Activated T-cell treated with anti-CD3 and anti-CD28 coated beads, Interleukin-2, amount 50 U/mL, for 24 hours (primary cell): ENCODE measurements around the gene SLC17A5.
"Not testable (repeated sequence)": the region's sequence is repeated elsewhere in the genome, so short reads cannot be mapped to it uniquely, and the experiment has no call there.

Experiments used
- DNase-seq: peaks from one replicate; pipeline ENCODE4 v3.0.0-alpha.2; 2020
- H3K27ac Mint-ChIP-seq: 2 replicates; pipeline ENCODE4 v1.8.0; 2020; ENCODE audit warnings: mild to moderate bottlenecking, mixed read lengths
- H3K27me3 Mint-ChIP-seq: 2 replicates; pipeline ENCODE4 v1.8.0; 2020; ENCODE audit warnings: mixed read lengths
- H3K36me3 Mint-ChIP-seq: 2 replicates; pipeline ENCODE4 v1.8.0; 2020; ENCODE audit warnings: low read depth, mixed read lengths
- H3K4me1 Mint-ChIP-seq: 2 replicates; pipeline ENCODE4 v1.8.0; 2020; ENCODE audit warnings: low read depth, mixed read lengths
- H3K4me3 Mint-ChIP-seq: 2 replicates; pipeline ENCODE4 v1.8.0; 2020; ENCODE audit warnings: mild to moderate bottlenecking, moderate library complexity, mixed read lengths
- H3K9me3 Mint-ChIP-seq: 2 replicates; pipeline ENCODE4 v1.8.0; 2020; ENCODE audit warnings: mixed read lengths

The SLC17A5 gene, protein sequence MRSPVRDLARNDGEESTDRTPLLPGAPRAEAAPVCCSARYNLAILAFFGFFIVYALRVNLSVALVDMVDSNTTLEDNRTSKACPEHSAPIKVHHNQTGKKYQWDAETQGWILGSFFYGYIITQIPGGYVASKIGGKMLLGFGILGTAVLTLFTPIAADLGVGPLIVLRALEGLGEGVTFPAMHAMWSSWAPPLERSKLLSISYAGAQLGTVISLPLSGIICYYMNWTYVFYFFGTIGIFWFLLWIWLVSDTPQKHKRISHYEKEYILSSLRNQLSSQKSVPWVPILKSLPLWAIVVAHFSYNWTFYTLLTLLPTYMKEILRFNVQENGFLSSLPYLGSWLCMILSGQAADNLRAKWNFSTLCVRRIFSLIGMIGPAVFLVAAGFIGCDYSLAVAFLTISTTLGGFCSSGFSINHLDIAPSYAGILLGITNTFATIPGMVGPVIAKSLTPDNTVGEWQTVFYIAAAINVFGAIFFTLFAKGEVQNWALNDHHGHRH

GRCh38 chr6:73653571-73654424 is at the start of gene SLC17A5:
TSS of gene SLC17A5 (minus strand) at chr6:73653992. CDS start at chr6:73653886, 106 bp downstream.
- Mint-ChIP-seq H3K27me3 (no peaks in the 10 kb centered on the region), H3K9me3 (no peaks in the 10 kb centered on the region), H3K4me3 (peak within 1 kb of the TSS; percentile 98), H3K27ac (peak within 1 kb of the TSS; percentile 98), H3K36me3 (peaks cover 20% of the 10 kb centered on the region), H3K4me1 (peaks cover 39% of the 10 kb centered on the region)
- peak; percentile 95 for DNase-seq

GRCh38 chr6:73703466-73703865 is 49.7 kb upstream of the SLC17A5 start:
- peaks cover 45% of the 10 kb centered on the region for H3K4me1 Mint-ChIP-seq
- peaks cover 51% of the 10 kb centered on the region for H3K36me3 Mint-ChIP-seq
- no peaks in the 10 kb centered on the region for H3K9me3 Mint-ChIP-seq
- peaks cover 19% of the 10 kb centered on the region for H3K27me3 Mint-ChIP-seq
- DNase-seq, result no peak
- H3K4me3 Mint-ChIP-seq, result no peak overlapping the region
- H3K27ac Mint-ChIP-seq, result peak overlapping the region; percentile 80

- Mint-ChIP-seq H3K27me3 (peaks cover 24% of the 10 kb centered on the region), H3K27ac (no peak overlapping the region), H3K4me3 (no peak overlapping the region), H3K4me1 (peaks cover 52% of the 10 kb centered on the region), H3K36me3 (peaks cover 58% of the 10 kb centered on the region), H3K9me3 (no peaks in the 10 kb centered on the region)
- no peak for DNase-seq
Measured at GRCh38 chr6:73702444-73702843, 48.7 kb upstream of the SLC17A5 start.

DNA sequence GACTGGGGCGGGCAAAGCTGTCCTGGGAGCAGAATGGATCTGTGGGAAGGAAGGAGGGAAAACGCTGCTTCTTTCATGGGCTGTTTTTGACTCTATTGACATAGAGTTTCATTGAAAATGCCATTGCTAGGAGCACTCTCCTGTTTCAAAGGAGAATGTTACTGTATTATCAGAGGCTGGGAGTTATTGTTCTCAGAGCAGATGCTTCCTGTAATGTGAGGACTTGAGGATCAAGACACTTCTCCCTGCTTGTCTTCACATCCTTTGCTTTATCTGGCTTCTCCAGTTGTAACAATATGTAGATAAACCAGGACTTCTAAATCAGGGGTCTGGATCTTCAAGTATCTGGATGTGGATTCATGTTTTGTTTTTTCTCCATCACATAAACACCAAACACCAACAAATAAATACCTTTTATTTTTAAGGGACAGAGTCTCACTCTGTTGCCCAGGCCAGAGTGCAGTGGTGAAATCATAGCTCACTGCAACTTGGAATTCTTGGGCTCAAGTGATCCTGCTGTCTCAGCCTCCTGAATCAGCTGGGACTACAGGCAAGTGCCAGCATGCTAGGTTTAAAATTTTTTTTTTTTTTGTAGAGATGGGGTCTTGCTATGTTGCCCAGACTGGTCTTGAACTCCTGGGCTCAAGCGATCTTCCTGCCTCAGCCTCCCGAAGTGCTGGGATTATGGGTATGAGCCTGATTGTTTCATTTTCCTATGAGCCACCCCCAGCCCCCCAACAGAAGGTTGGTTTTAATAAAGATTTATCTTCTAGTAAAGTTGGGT is 46.1 kb upstream of the SLC17A5 start:
- DNase-seq, result no peak
- Mint-ChIP-seq H3K36me3 (peaks cover 69% of the 10 kb centered on the region), H3K4me1 (peaks cover 72% of the 10 kb centered on the region), H3K4me3 (no peak overlapping the region), H3K27me3 (peaks cover 24% of the 10 kb centered on the region), H3K27ac (no peak overlapping the region), H3K9me3 (no peaks in the 10 kb centered on the region)

DNA sequence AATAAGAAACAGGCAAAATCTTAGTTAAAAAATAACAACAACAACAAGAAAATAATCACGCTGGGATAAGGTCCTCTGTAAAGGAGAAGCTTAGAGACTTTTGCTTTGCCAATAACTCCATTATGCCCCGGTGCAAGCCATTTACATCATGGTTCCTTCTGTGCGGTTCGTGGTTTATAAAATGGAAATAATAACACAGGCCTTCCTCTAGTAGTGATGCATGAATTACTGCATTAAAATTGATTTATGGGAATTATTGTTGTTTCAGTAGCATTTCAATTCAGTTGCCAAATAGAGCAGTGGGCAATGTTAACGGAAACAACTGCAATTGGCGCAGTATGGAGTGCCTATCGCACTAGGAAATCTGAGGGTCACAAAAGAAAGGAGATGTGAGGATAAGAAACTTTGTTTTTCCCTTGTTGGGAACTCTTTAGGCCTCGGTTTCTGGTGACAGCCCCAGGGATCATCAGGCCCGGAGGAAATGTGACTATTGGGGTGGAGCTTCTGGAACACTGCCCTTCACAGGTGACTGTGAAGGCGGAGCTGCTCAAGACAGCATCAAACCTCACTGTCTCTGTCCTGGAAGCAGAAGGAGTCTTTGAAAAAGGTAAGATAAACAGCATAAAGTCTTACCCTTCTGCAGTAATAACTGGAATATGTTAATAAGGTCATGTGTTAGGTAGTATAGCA is 43.3 kb upstream of the SLC17A5 start:
- Mint-ChIP-seq H3K27ac (peak overlapping the region; percentile 95), H3K9me3 (peaks cover 4% of the 10 kb centered on the region), H3K27me3 (peaks cover 28% of the 10 kb centered on the region), H3K36me3 (peaks cover 48% of the 10 kb centered on the region), H3K4me3 (peak overlapping the region; percentile 87), H3K4me1 (peaks cover 55% of the 10 kb centered on the region)
- DNase-seq, result no peak

DNA sequence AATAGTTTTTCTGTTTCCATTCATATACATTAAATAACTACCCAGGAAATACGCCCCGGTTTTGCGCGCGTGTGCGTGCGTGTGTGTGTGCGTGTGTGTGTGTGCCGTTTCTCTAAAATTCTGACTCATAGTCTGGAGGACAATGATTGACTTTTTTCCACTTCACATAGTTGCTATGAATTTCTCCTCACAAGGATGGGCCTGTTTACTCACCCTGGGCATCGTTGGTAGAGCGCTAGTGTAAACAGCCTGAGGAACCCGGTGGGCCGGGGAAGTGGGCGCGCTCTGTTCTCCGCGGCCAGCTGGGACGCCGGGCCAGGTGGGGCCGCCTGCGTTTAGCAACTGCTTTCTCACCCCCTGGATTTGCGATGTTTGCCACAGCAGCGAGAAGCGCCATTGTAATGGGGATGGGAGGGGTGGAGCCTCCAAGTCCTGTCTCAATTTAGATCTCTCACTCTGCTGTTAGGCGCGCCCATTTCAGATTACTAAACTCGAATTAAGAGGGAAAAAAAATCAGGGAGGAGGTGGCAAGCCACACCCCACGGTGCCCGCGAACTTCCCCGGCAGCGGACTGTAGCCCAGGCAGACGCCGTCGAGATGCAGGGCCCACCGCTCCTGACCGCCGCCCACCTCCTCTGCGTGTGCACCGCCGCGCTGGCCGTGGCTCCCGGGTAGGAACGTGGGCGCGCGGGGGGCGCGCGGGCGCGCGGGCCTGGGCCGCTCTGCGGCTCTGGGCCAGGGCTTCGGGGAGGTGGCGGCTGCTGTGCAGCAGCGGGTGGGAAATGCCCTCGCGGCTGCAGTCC is 42.0 kb upstream of the SLC17A5 start, which contains the start of gene CD109:
TSS of gene CD109 (plus strand) at position 585 of the 803 bp plus-strand sequence. CDS start at position 598, 13 bp downstream.
- H3K4me3 Mint-ChIP-seq, result peak within 1 kb of the TSS; percentile 87
- peaks cover 39% of the 10 kb centered on the region for H3K27me3 Mint-ChIP-seq
- peak; percentile 84 for DNase-seq
- H3K36me3 Mint-ChIP-seq, result peaks cover 36% of the 10 kb centered on the region
- peaks cover 4% of the 10 kb centered on the region for H3K9me3 Mint-ChIP-seq
- H3K27ac Mint-ChIP-seq, result peak within 1 kb of the TSS; percentile 97
- H3K4me1 Mint-ChIP-seq, result peaks cover 56% of the 10 kb centered on the region

DNA sequence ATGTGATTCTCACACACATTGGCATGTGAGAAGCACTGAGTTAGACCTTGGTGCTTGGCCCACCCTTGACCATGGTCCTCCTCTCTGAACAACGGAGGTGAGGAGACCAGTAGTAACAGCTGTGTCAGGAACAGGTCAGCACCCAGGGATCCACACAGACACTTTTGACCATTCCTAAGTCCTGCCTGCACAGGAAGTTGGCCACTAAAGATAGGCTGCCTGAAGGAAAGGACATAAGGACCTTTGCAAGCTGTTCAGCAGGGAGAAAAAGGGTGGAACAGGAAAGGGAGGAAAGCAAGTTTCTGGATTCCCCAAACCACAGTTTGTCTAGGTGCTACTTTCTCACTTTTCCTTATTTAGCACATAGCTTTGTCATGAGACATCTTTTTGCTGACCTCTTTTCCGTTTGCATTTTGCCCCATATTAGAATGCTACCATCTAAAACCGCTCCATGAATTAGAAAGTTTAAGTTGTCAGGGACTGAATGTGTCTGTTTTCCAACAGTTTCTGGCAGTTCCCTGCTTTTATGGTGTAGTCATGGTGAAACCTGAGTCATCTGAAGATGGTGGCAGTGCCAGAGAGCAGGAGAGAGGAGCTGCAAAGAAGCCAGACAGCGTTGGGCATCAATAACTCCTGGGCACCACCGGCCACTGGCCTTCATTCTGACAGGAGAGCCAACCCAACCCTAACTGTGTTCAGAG is 41.1 kb upstream of the SLC17A5 start:
- Mint-ChIP-seq H3K4me3 (peak overlapping the region; percentile 87), H3K4me1 (peaks cover 54% of the 10 kb centered on the region), H3K27ac (peak overlapping the region; percentile 97), H3K36me3 (peaks cover 30% of the 10 kb centered on the region), H3K27me3 (peaks cover 40% of the 10 kb centered on the region), H3K9me3 (peaks cover 4% of the 10 kb centered on the region)
- DNase-seq, result peak; percentile 57

DNA sequence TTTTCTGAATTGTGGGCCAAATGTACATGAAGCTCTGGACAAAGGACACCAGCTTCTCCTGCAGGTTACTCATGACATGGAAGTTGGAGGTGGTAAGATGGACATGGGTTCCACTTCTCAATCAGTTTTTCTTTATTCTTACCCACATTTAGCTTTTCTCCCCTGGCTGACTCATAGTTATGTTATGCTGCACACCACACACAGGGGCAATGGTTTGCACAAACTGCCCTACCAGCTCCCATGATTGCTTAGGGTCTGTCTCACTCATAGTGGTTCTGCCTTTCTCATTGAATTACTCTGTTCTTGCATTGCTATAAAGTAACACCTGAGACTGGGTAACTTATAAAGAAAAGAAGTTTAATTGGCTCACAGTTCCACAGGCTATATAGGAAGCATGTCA is 37.7 kb upstream of the SLC17A5 start:
- Mint-ChIP-seq H3K4me1 (peaks cover 27% of the 10 kb centered on the region), H3K27ac (no peak overlapping the region), H3K36me3 (peaks cover 5% of the 10 kb centered on the region), H3K9me3 (peaks cover 4% of the 10 kb centered on the region), H3K27me3 (peaks cover 47% of the 10 kb centered on the region), H3K4me3 (no peak overlapping the region)
- DNase-seq, result no peak

DNA sequence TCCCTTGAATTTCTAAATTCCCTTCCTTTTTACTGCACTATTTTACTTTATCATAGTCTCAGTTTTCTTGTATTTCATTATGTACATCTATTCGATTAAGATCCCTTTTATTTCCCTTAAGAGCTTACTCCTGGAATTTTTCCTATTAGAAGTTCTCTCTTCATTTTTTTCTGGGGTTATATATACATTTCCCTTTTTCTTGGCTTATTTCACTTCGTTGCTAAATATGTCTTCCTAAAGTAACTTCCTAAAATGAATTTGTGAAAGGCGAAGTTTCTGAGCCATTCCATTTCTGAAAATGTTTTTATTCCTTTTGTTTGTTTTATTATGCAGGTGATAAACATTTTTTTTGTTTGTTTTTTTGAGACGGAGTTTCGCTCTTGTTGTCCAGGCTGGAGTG is 36.3 kb upstream of the SLC17A5 start:
- Mint-ChIP-seq H3K4me3 (no peak overlapping the region), H3K27ac (no peak overlapping the region), H3K9me3 (peaks cover 4% of the 10 kb centered on the region), H3K4me1 (peaks cover 18% of the 10 kb centered on the region), H3K27me3 (peaks cover 53% of the 10 kb centered on the region), H3K36me3 (no peaks in the 10 kb centered on the region)
- no peak for DNase-seq

- no peak for DNase-seq
- Mint-ChIP-seq H3K27ac (no peak overlapping the region), H3K4me1 (peaks cover 9% of the 10 kb centered on the region), H3K27me3 (peaks cover 50% of the 10 kb centered on the region), H3K9me3 (peaks cover 11% of the 10 kb centered on the region), H3K4me3 (no peak overlapping the region), H3K36me3 (no peaks in the 10 kb centered on the region)
Measured at GRCh38 chr6:73688351-73688750, 34.6 kb upstream of the SLC17A5 start.

DNA sequence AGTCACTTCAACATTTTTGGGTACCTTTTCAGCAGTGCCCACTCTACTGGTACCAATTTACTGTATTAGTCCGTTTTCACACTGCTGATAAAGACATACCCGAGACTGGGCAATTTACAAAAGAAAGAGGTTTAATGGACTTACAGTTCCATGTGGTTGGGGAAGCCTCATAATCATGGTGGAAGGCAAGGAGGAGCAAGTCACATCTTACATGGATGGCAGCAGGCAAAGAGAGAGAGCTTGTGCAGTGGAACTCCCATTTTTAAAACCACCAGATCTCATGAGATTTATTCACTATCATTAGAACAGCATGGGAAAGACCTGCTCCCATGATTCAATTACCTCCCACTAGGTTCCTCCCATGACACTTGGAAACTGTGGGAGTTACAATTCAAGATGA is 29.8 kb upstream of the SLC17A5 start:
- H3K4me1 Mint-ChIP-seq, H3K27ac Mint-ChIP-seq, DNase-seq, H3K36me3 Mint-ChIP-seq, H3K4me3 Mint-ChIP-seq: not testable (repeated sequence)
- Mint-ChIP-seq H3K27me3 (peaks cover 37% of the 10 kb centered on the region), H3K9me3 (peaks cover 12% of the 10 kb centered on the region)

DNA sequence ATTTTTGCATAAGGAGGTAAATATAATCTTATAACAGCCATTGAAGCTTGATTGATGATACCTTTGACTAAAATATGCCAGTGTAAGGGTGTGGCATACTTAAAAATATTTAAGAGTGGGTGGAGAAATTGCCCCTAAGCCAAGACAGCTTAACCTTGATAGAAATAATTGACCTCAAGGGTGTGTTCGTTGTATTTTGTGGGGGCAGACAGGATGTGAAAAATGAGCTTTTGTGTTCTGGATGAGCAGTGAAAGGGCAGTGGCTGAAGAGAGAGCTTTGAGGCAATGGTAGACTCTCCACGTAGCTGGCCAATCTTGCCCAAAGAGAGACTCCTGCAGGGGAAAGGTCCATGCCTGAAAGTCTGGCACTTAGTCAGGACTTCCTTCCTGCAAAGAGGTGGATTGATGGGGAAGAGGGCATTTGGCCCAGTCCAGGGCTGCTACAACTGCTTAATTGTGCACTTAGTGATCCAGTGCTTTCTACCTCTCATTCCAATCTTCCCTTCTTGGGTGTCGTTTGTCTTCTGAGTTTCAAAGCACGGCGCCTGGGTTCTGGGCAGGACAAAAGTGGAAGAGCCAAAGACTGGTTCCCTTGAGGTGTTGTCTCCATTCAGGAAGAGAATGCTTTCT is 26.6 kb upstream of the SLC17A5 start:
- H3K9me3 Mint-ChIP-seq, result peaks cover 12% of the 10 kb centered on the region
- H3K4me3 Mint-ChIP-seq, result no peak overlapping the region
- peaks cover 20% of the 10 kb centered on the region for H3K27me3 Mint-ChIP-seq
- H3K36me3 Mint-ChIP-seq, result no peaks in the 10 kb centered on the region
- peaks cover 3% of the 10 kb centered on the region for H3K4me1 Mint-ChIP-seq
- H3K27ac Mint-ChIP-seq, result no peak overlapping the region
- no peak for DNase-seq
